Lower leg skin (tissue), 3 donors: ENCODE results near the gene ZDHHC13.

Experiments used
- POLR2A ChIP-seq, 2 donors: fragments of 450-650 bp; IDR thresholded peaks; one replicate each; pipeline ENCODE4 v1.6.1; 2016 to 2017; ENCODE audit warnings: antibody characterized with exemption in 2 of 2, mild to moderate bottlenecking in 1 of 2, moderate library complexity in 1 of 2
- TF ChIP-seq, protein P1 (sequence below), 3 donors: fragments of 450-650 bp; IDR thresholded peaks; one replicate each; pipeline ENCODE4 v1.5.1; 2016; ENCODE audit warnings: antibody characterized with exemption in 3 of 3, mild to moderate bottlenecking in 3 of 3, moderate library complexity in 2 of 3

DNA sequence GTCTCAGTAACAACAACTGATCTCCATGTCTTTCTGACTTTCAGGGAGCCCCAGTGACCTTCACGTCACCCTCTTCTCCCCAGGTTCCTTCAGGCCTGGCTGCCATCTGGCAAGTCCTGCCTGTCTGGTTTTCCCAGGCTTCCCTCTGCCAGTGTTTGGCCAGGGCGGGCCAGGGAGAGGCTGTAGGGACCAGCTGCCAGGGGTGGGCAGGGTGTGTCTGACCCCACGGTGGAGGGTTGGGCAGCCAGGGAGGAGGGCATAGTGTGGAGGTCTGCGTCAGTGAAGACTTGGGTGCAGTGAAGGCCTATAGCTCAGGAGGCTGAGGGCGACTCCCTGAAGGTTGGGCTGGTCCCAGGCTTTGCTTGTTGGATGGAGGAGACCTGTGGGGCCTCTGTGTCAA is 44.5 kb upstream of the ZDHHC13 start:
- TF ChIP-seq, protein P1, sequence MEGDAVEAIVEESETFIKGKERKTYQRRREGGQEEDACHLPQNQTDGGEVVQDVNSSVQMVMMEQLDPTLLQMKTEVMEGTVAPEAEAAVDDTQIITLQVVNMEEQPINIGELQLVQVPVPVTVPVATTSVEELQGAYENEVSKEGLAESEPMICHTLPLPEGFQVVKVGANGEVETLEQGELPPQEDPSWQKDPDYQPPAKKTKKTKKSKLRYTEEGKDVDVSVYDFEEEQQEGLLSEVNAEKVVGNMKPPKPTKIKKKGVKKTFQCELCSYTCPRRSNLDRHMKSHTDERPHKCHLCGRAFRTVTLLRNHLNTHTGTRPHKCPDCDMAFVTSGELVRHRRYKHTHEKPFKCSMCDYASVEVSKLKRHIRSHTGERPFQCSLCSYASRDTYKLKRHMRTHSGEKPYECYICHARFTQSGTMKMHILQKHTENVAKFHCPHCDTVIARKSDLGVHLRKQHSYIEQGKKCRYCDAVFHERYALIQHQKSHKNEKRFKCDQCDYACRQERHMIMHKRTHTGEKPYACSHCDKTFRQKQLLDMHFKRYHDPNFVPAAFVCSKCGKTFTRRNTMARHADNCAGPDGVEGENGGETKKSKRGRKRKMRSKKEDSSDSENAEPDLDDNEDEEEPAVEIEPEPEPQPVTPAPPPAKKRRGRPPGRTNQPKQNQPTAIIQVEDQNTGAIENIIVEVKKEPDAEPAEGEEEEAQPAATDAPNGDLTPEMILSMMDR (IDR thresholded peaks at IDR 0.05): no peak
- no peak for TF ChIP-seq POLR2A (IDR thresholded peaks at IDR 0.05)
